Skeletal muscle tissue (tissue), 4 donors: ENCODE data around the gene ZNF593OS. TPM values are rescaled to one million over a fixed set of nuclear protein-coding genes. Genes with fewer than 3 reads are reported as not detected.

Experiments
- H3K27ac ChIP-seq: one replicate; pipeline ENCODE4 v1.7.0; 2013; ENCODE audit warnings: mild to moderate bottlenecking, low read depth, low read length, inconsistent platforms
- H3K27me3 ChIP-seq, 3 donors: one replicate each; pipeline ENCODE4 v1.7.0; 2013; ENCODE audit warnings: low read length in 3 of 3; ENCODE audit not compliant: control insufficient read depth in 3 of 3, insufficient read depth in 3 of 3
- H3K36me3 ChIP-seq, 3 donors: one replicate each; pipeline ENCODE4 v1.7.0; 2013; ENCODE audit warnings: low read length in 3 of 3; ENCODE audit not compliant: control insufficient read depth in 3 of 3, insufficient read depth in 3 of 3
- H3K4me1 ChIP-seq, 3 donors: one replicate each; pipeline ENCODE4 v1.7.0; 2013; ENCODE audit warnings: low read length in 3 of 3, mild to moderate bottlenecking in 3 of 3; ENCODE audit not compliant: control insufficient read depth in 3 of 3, insufficient read depth in 3 of 3
- H3K4me3 ChIP-seq, 3 donors: one replicate each; pipeline ENCODE4 v1.7.0; 2013; ENCODE audit warnings: low read length in 3 of 3
- H3K9ac ChIP-seq, 3 donors: one replicate each; pipeline ENCODE4 v1.7.0; 2013; ENCODE audit warnings: low read length in 3 of 3, mild to moderate bottlenecking in 3 of 3, moderate library complexity in 2 of 3, low read depth in 1 of 3
- H3K9me3 ChIP-seq, 3 donors: one replicate each; pipeline ENCODE4 v1.7.0; 2013; ENCODE audit warnings: low read length in 3 of 3; ENCODE audit not compliant: control insufficient read depth in 3 of 3
- total RNA-seq: library from RNA; depleted of rRNA; stranded (reverse); fragments of >200 nt; gene quantifications from one replicate; pipeline ENCODE4 v1.2.3, GENCODE V29; 2014
- donor health status: Osteomylitis.

ZNF593OS gene
- total RNA-seq, 1 donor from 2014 or later = not detected

DNA sequence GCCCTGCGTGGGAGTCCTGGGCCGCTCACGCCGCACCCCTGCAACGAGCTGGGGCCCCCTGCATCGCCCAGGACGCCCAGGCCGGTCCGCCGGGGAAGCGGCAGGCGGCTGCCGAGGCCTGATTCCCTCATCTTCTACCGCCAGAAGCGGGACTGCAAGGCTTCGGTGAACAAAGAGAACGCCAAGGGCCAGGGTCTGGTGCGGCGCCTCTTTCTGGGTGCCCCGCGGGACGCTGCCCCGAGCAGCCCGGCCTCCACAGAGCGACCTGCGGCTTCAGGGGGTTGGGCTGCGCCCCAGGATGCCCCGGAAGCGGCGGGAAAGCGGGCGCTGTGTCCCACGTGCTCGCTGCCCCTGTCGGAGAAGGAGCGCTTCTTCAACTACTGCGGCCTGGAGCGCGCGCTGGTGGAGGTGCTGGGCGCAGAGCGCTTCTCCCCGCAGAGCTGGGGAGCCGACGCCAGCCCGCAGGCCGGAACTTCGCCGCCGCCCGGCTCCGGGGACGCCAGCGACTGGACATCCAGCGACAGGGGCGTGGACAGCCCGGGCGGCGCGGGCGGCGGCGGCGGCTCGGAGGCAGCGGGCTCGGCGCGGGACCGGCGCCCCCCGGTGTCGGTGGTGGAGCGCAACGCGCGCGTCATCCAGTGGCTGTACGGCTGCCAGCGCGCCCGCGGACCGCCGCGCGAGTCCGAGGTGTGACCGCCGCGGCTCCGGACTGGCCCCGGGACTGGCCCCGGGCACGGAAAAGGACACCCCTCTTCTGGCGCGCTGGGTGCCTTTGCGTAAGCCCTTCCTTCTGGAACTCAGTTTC, 10.0 kb downstream of the ZNF593OS start:
- H3K36me3 ChIP-seq = no peaks in the 10 kb centered on the region

DNA sequence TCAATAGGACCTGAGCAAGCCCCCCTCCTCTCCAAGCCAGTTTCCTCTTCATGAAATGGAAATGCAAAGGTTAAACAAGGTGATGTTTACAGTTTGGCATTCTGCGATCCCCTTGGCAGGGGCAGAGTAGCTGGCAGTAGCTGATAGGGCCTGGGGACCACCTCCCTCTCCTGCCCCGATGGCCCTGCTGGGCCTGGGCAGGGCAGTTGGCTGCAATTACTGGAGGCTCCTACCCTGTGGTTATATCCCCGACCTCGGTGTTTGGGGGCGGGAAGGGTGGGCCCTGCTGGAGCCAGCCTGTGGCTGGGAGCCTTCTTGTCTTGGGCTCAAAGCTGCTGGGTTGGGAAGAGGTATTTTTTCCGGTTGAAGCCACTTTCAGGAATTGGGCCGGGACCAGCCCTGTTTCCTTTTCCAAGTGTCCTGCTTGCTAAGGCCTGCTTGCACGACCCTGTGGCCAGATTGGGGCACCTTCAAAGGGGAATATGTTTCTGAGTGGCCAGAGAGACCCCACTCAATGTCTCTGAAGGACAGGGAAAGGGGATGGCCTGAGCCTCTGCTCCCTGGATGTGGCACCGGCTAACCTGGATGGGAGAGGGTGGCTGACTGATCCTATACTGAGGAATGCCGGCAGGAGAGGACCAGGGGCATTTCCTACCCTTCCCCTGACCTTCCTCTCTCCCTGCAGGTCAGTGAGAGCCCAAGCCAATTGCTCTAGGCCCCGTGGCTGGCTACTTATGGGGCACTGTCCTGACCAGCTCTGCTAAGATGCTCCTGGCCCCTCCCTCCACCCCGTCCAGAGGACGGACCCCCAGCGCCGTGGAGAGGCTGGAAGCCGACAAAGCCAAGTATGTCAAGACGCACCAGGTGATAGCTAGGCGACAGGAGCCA, 10.9 kb downstream of the ZNF593OS start:
- Histone ChIP-seq H3K27me3 (peaks cover under 1 to 9% (median 5%) of the 10 kb centered on the region in 3 donors), H3K4me3 (peak overlapping the region; percentile 56 to 81 (median 77)), H3K9ac (peak overlapping the region; percentile 57 to 83 (median 75)), H3K36me3 (no peaks in the 10 kb centered on the region), H3K4me1 (peaks cover 19 to 52% (median 38%) of the 10 kb centered on the region in 3 donors), H3K9me3 (no peaks in the 10 kb centered on the region), H3K27ac (peak overlapping the region; percentile 60)

More for the DNA sequence above, 10.0 kb downstream of the ZNF593OS start:
- H3K4me3 ChIP-seq = peak overlapping the region; percentile 54 to 81 (median 77)
- peak overlapping the region; percentile 70 to 83 (median 81) for H3K9ac ChIP-seq
- H3K27ac ChIP-seq = peak overlapping the region; percentile 81
- H3K4me1 ChIP-seq = peaks cover 17 to 46% (median 38%) of the 10 kb centered on the region in 3 donors
- no peaks in the 10 kb centered on the region for H3K9me3 ChIP-seq
- H3K27me3 ChIP-seq = peaks cover 0 to 2% (median 0%) of the 10 kb centered on the region in 3 donors

DNA sequence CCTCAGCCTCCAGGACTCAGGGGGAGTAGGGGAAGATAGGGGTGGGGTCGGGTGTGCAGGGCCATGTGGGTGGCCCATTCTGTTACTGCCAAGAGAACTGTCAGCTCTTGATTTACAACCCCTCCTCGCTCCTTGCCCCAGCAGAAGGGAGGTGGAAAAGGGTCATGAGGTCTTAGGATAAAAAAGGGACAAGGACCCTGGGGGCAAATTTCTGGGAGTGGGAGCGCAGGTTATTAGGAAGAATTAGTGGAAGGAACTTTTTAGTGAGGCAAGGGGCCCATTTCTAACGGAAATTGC, 11.9 kb downstream of the ZNF593OS start:
- Histone ChIP-seq H3K4me1 (peaks cover 21 to 53% (median 36%) of the 10 kb centered on the region in 3 donors), H3K4me3 (peak overlapping the region; percentile 54 to 70 (median 65)), H3K27ac (peak overlapping the region; percentile 74), H3K9me3 (no peaks in the 10 kb centered on the region), H3K36me3 (no peaks in the 10 kb centered on the region), H3K27me3 (peaks cover 5 to 10% (median 9%) of the 10 kb centered on the region in 3 donors), H3K9ac (peak overlapping the region in 2 of 3 donors; percentile 59 to 69)

DNA sequence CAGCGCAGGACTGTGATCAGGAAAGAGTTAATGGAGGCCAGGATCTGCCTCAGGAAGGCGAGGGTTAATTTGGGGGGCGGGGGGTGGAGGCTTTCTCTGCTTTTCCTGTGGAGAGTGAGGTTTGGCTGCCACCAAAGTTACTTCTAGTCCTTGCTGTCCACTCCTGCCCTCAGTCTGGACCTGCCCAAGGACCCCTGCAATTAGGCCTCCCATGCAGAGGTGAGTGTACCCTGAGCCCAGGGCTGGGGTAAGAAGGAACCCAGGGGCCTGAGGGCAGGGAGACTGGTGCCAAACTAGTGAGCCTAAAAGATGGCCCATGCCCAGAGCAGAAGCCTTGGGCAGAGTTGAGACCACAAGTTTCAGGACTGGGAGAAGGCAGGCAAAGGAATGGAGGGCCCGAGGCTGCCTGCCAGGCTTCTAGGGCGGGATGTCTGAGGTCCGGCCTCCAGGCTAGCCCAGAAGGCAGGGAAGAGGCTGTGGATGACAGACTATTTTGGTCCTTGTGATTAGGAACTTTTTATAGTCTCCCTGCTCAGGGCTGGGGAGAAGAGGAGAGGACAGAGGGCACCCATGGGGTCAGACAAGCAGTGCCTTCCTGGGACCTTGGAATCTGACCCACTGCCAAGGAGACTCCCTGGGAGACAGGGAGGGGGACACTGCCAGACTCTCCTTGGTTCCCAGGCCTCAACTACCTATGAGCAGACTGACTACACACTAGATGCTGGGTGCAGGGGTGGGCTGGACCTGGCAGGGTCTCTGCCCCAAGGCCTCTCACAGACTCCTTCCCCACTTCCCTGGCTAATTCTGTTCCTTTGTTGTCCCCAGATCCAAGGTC, 12.5 kb downstream of the ZNF593OS start, which contains the start of gene FAM110D:
Gene FAM110D, plus strand, starts transcription at position 172 of the 835 bp plus-strand sequence. CDS start 2,213 bp downstream, outside the sequence.
- Histone ChIP-seq H3K9me3 (no peaks in the 10 kb centered on the region), H3K27me3 (peaks cover 5 to 10% (median 9%) of the 10 kb centered on the region in 3 donors), H3K27ac (peak within 1 kb of the TSS; percentile 74), H3K36me3 (no peaks in the 10 kb centered on the region), H3K4me1 (peaks cover 21 to 49% (median 32%) of the 10 kb centered on the region in 3 donors), H3K4me3 (peak within 1 kb of the TSS; percentile 54 to 70 (median 65)), H3K9ac (peak within 1 kb of the TSS; percentile 40 to 69 (median 68))

DNA sequence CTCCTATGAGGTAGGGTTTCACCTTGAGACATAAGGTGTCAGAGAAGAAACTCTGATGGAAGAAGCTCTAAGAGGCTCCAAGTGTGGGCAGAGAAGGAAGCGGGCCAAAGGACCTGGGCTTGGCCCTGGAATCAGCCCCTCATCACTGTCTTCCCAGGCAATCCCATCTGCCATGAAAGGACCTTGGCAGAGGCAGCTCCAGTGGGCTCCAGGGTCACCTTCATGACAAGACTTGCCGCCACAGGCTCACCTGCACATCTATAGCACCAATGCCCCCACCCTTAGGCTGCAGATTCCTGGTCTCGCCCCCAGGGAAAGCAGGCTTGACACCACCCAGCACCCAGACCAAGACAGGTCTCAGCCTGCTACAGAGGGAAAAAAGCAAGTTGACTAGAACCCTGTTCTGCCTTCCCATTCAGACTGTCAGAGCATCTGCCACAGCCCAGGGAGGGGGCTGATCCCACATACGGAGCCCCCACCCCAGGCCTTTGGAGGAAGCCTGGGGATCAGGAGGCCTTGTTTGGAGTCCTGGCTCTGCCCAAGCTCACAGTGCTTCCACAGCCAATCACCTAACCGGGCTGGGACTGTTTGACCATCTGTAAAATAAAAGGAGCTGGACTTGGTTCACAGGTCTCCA, 13.2 kb downstream of the ZNF593OS start:
- H3K4me1 ChIP-seq = peaks cover 15 to 44% (median 27%) of the 10 kb centered on the region in 3 donors

DNA sequence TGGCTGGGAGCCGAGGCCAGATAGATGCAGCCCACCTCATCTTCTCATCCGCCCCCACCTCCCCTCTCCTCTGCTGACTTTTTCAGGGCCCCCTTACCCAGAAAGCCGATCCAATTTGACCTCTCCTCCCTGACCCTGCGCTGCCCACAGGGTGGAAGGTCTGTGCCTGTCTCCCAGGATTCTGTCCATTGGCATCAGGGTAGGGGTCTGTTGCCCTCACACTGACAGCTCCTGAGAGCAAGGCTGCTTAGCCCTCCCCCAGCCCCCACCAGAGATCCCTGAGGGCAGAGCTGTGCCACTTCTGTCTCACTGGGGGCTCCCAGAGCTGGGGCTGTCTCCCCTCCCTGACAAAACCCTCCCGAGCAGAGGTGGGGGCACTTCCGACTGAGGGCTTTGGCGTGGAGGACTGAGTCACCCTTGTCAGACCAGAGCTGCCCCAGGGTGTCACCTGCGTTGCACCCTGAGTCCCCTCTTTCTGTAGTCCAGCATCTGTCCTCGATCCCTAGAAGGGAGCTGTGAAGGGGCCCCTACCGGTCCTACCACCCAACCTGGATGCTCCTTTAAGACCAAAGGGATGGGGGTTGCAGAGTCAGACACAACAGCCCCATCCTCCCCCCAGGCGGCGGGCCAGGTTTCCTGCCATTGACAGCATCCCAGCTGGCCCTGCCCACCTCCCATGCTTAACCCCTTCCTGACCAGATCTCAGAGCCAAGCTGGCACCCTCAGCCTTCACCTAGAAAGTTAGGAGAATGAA, 15.2 kb downstream of the ZNF593OS start:
- peak overlapping the region in 2 of 3 donors; percentile 41 to 51 for H3K4me3 ChIP-seq
- H3K27me3 ChIP-seq = peaks cover 5 to 10% (median 9%) of the 10 kb centered on the region in 3 donors
- H3K27ac ChIP-seq = peak overlapping the region; percentile 80
- H3K9me3 ChIP-seq = no peaks in the 10 kb centered on the region
- peaks cover 10 to 40% (median 25%) of the 10 kb centered on the region in 3 donors for H3K4me1 ChIP-seq
- H3K9ac ChIP-seq = peak overlapping the region in 2 of 3 donors; percentile 3 to 50
- H3K36me3 ChIP-seq = no peaks in the 10 kb centered on the region

More for the DNA sequence above, 13.2 kb downstream of the ZNF593OS start:
- peak overlapping the region in 1 of 3 donors; percentile 43 for H3K4me3 ChIP-seq
- H3K27me3 ChIP-seq = peaks cover 5 to 10% (median 9%) of the 10 kb centered on the region in 3 donors
- H3K9me3 ChIP-seq = no peaks in the 10 kb centered on the region
- no peaks in the 10 kb centered on the region for H3K36me3 ChIP-seq
- H3K9ac ChIP-seq = peak overlapping the region; percentile 40 to 69 (median 68)
- H3K27ac ChIP-seq = peak overlapping the region; percentile 74

DNA sequence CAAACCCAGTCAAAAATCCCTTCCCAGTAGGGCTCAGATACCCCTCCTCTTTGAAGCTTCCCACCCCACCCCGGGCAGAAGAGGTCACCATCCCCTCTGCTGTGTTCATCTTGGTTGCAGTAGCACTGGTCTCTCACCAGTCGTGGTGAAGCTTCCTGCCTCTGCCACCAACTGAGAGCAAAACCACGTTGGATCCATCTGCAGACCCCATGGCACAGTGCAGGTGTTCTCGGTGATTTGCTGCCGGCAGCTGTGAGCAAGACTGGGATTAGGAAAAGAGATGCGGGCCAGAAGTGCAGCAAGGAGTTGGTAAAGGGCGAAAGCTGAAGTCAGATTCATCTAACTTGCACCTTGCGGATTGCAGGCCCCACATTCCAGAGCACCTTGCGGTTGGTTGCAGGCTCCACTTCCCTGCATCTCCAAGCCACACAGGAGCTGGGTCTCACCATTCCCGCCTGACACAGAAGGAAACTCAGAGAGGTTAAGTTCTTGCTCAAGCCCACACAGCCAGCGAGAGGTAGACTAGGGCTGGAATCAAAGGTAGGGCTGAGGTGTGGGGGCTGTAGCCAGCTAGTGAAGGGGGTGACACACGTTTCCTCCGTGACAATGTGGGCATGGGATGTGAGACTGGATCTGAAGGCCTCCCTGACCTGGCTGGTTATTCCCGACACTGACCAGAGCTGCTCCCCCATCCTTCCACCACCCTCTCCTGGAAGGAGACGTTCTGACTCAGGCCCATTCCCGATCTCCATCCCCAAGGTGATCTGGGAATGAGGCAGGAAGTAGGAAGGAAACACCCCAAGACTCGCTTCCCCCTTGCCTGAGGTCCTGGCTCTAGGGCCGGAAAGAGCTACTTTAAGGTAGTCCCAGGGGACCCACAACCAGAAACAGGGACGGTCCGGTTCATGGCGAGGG, 16.0 kb downstream of the ZNF593OS start:
- H3K9ac ChIP-seq = peak overlapping the region in 2 of 3 donors; percentile 10 to 50
- no peaks in the 10 kb centered on the region for H3K9me3 ChIP-seq
- peak overlapping the region in 1 of 3 donors; percentile 51 for H3K4me3 ChIP-seq
- H3K36me3 ChIP-seq = no peaks in the 10 kb centered on the region
- H3K27me3 ChIP-seq = peaks cover 5 to 10% (median 9%) of the 10 kb centered on the region in 3 donors
- H3K4me1 ChIP-seq = peaks cover 4 to 32% (median 16%) of the 10 kb centered on the region in 3 donors
- H3K27ac ChIP-seq = peak overlapping the region; percentile 80

DNA sequence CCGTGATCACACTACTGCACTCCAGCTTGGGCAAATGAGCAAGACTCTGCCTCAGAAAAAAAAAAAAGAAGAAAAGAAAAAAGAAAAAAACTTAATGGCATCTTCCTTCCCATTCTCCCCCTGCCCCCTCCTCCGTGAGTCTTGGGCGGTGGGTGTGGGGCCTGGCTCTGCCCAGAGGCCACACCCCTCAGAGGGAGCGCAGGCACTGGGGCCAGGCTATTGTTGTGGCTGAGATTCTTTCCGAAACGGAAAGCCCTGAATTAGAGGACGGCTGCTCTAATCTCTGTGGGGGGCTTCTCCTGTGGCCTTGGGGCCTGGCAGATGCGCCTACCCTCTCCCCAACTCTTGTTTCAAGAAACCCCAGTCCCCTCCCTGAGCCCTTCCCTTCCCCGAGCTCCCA, 16.9 kb downstream of the ZNF593OS start:
- no peaks in the 10 kb centered on the region for H3K9me3 ChIP-seq
- no peaks in the 10 kb centered on the region for H3K36me3 ChIP-seq
- H3K4me3 ChIP-seq = no peak overlapping the region
- peak overlapping the region; percentile 67 for H3K27ac ChIP-seq
- H3K27me3 ChIP-seq = peaks cover 5 to 10% (median 9%) of the 10 kb centered on the region in 3 donors
- H3K9ac ChIP-seq = no peak overlapping the region
- H3K4me1 ChIP-seq = peaks cover 4 to 28% (median 13%) of the 10 kb centered on the region in 3 donors
